HepG2 (cell line): ENCODE measurements around the gene SYDE1. TPM values are rescaled to one million over a fixed set of nuclear protein-coding genes. Genes with fewer than 3 reads are reported as not detected.

Experiments used
- CEBPB ChIP-seq: IDR thresholded peaks from 2 replicates; pipeline ENCODE4 v1.6.1; 2011; ENCODE audit warnings: low read depth, low read length, improper control_type of control experiment, borderline replicate concordance
- ETV5 ChIP-seq: IDR thresholded peaks from 2 replicates; pipeline ENCODE4 v1.6.1; 2018; ENCODE audit warnings: missing biosample characterization, missing genetic modification reagents, inconsistent platforms, borderline replicate concordance
- HNRNPLL ChIP-seq: fragments of 200-400 bp; formaldehyde crosslinking; IDR thresholded peaks from 2 replicates; pipeline ENCODE4 v1.6.1; 2017; ENCODE audit warnings: mild to moderate bottlenecking, low read depth, low read length; ENCODE audit not compliant: poor library complexity, severe bottlenecking
- IRX3 ChIP-seq: sonication (generic); formaldehyde crosslinking; IDR thresholded peaks from 2 replicates; pipeline ENCODE4 v1.8.1; 2023; ENCODE audit warnings: mild to moderate bottlenecking, low read depth, missing genetic modification reagents, borderline replicate concordance
- KLF13 ChIP-seq: sonication (generic); formaldehyde crosslinking; IDR thresholded peaks from 2 replicates; pipeline ENCODE4 v1.4.0; 2020; ENCODE audit warnings: mild to moderate bottlenecking, missing genetic modification reagents
- KMT2A ChIP-seq: sonication (generic); formaldehyde crosslinking; IDR thresholded peaks from 2 replicates; pipeline ENCODE4 v1.4.0; 2020; ENCODE audit warnings: missing genetic modification reagents
- MTA3 ChIP-seq: sonication (generic); formaldehyde crosslinking; IDR thresholded peaks from 2 replicates; pipeline ENCODE4 v1.4.0; 2020; ENCODE audit warnings: missing genetic modification reagents
- NKX3-1 ChIP-seq: sonication (generic); formaldehyde crosslinking; IDR thresholded peaks from 2 replicates; pipeline ENCODE4 v1.5.0; 2020; ENCODE audit warnings: missing genetic modification reagents
- RXRB ChIP-seq: IDR thresholded peaks from 2 replicates; pipeline ENCODE4 v1.6.1; 2016; ENCODE audit warnings: borderline replicate concordance, missing genetic modification reagents, missing compliant biosample characterization
- ZNF138 ChIP-seq: sonication (generic); formaldehyde crosslinking; IDR thresholded peaks from 2 replicates; pipeline ENCODE4 v1.5.0; 2020; ENCODE audit warnings: mild to moderate bottlenecking, low read depth, missing genetic modification reagents
- ZNF143 ChIP-seq: sonication (generic); formaldehyde crosslinking; IDR thresholded peaks from 2 replicates; pipeline ENCODE4 v1.4.0; 2020; ENCODE audit warnings: missing genetic modification reagents
- ZNF17 ChIP-seq: sonication (generic); formaldehyde crosslinking; IDR thresholded peaks from 2 replicates; pipeline ENCODE4 v1.5.0; 2020; ENCODE audit warnings: mild to moderate bottlenecking, missing genetic modification reagents
- ZNF230 ChIP-seq: sonication (generic); formaldehyde crosslinking; IDR thresholded peaks from 2 replicates; pipeline ENCODE4 v1.4.0; 2020; ENCODE audit warnings: mild to moderate bottlenecking, missing genetic modification reagents
- ZNF337 ChIP-seq: sonication (generic); formaldehyde crosslinking; IDR thresholded peaks from 2 replicates; pipeline ENCODE4 v1.5.1; 2020; ENCODE audit warnings: missing genetic modification reagents, low read depth, mild to moderate bottlenecking, borderline replicate concordance
- ZNF44 ChIP-seq: sonication (generic); formaldehyde crosslinking; IDR thresholded peaks from 2 replicates; pipeline ENCODE4 v1.5.1; 2020; ENCODE audit warnings: mild to moderate bottlenecking, missing genetic modification reagents
- polyA plus RNA-seq, 8 experiments: library from polyadenylated mRNA; depleted of rRNA in 3 of 8; stranded (reverse) in 7 of 8; unstranded in 1 of 8; fragments of >200 nt; fragmentation: Illumina TruSeq in 4 of 8; extraction: Trizol in 4 of 8; gene quantifications; 2 replicates each; pipeline versions ENCODE4 v1.2.1 to v1.2.3, GENCODE V29; 2011 to 2016; ENCODE audit warnings: low read depth in 4 of 8, missing spikeins in 1 of 8, mixed read lengths in 1 of 8; ENCODE audit not compliant: insufficient read depth in 1 of 8
- total RNA-seq, 5 experiments: library from RNA; depleted of rRNA; stranded (reverse); fragments of >200 nt; fragmentation: Illumina TruSeq; extraction: Trizol; gene quantifications; 2 replicates each; pipeline ENCODE4 v1.2.3, GENCODE V29; 2016; ENCODE audit warnings: low read depth in 1 of 5
- TF ChIP-seq, protein P1 (sequence below): sonication (generic); formaldehyde crosslinking; IDR thresholded peaks from 2 replicates; pipeline ENCODE4 v1.5.0; 2020; ENCODE audit warnings: missing genetic modification reagents
- TF ChIP-seq, protein P2 (sequence below): IDR thresholded peaks from 2 replicates; pipeline ENCODE4 v1.6.1; 2016; ENCODE audit warnings: missing genetic modification reagents, missing compliant biosample characterization
- TF ChIP-seq, protein P3 (sequence below): sonication (generic); formaldehyde crosslinking; IDR thresholded peaks from 2 replicates; pipeline ENCODE4 v1.4.0; 2020; ENCODE audit warnings: missing genetic modification reagents, mild to moderate bottlenecking, borderline replicate concordance
- TF ChIP-seq, protein P4 (sequence below): sonication (generic); formaldehyde crosslinking; IDR thresholded peaks from 2 replicates; pipeline ENCODE4 v1.9.0; 2022; ENCODE audit warnings: missing genetic modification reagents, mild to moderate bottlenecking, borderline replicate concordance
- TF ChIP-seq, protein P5 (sequence below), 2 experiments: fragments of 450-650 bp in 1 of 2; sonication (generic) in 1 of 2; formaldehyde crosslinking; IDR thresholded peaks; 2 replicates each; pipeline versions ENCODE4 v1.5.0 to v1.8.0; 2020 to 2022; ENCODE audit warnings: mild to moderate bottlenecking in 1 of 2, missing genetic modification reagents in 1 of 2
- TF ChIP-seq, protein P6 (sequence below): sonication (generic); formaldehyde crosslinking; IDR thresholded peaks from 2 replicates; pipeline ENCODE4 v1.5.0; 2020; ENCODE audit warnings: missing genetic modification reagents

Gene SYDE1
- total and polyA plus RNA-seq, 2 of the 13 experiments (the other 11 are each of a cell fraction or from before 2014, with no cell fraction given), result 4.3 to 13.6 TPM

DNA sequence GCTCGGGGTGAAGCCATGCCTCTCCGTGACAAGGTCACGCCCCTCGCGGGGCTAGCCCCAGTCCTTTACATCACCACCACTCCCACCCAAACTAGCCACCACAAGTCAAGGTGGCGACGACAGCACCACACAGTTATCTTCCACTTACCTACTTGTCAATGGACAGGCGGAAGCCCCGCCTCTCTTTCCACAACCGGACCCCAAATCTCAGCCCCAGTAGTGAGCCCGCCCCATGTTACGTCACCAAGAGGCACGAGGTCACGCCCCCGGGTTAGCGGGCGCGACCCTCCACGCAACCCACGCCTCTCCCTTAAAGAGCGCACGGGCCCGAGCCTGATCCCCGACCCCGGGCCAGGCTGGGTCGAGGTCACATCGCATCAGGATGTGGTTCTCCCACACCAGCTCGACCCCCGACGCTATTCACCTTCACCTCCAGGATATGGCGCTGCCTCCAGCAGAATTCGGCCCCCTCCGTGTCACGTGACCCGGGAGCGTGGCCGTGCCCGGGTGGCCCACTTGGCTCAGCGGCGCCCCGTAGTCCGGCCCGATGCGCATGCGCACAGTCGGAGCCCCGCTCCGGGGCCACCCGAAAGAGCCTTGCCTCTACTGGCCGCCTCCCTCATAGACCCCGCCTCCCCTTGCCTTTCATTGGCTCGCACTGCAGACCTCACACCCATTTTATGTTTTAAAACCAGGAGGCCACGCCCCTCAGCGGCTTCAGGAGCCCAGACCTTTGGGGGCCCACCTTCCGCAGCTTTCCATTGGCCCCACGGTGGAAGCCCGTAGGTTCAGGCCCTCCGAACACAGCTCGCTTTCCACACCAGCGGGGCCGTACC lies 18.2 kb downstream of the SYDE1 start (continued):
- TF ChIP-seq, protein P1, sequence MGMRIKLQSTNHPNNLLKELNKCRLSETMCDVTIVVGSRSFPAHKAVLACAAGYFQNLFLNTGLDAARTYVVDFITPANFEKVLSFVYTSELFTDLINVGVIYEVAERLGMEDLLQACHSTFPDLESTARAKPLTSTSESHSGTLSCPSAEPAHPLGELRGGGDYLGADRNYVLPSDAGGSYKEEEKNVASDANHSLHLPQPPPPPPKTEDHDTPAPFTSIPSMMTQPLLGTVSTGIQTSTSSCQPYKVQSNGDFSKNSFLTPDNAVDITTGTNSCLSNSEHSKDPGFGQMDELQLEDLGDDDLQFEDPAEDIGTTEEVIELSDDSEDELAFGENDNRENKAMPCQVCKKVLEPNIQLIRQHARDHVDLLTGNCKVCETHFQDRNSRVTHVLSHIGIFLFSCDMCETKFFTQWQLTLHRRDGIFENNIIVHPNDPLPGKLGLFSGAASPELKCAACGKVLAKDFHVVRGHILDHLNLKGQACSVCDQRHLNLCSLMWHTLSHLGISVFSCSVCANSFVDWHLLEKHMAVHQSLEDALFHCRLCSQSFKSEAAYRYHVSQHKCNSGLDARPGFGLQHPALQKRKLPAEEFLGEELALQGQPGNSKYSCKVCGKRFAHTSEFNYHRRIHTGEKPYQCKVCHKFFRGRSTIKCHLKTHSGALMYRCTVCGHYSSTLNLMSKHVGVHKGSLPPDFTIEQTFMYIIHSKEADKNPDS (CRISPR knock-in tag), result no peak
- TF ChIP-seq RXRB (CRISPR knock-in tag) (peak; percentile 45; the same call in 1 of the 2 replicates), ZNF337 (CRISPR knock-in tag) (peak; percentile 46; the same call in 1 of the 2 replicates), KLF13 (CRISPR knock-in tag) (no peak), ETV5 (CRISPR knock-in tag) (no peak; the same call in none of the 2 replicates), IRX3 (CRISPR knock-in tag) (no peak; the same call in 1 of the 2 replicates), CEBPB (peak; percentile 65; the same call in 1 of the 2 replicates), ZNF17 (CRISPR knock-in tag) (no peak), ZNF230 (CRISPR knock-in tag) (no peak), HNRNPLL (peak; percentile 67), ZNF44 (CRISPR knock-in tag) (peak; percentile 80), ZNF138 (no peak), MTA3 (no peak), NKX3-1 (0 out of 2 replicates have a peak, but pooled peaks have one; percentile 37), KMT2A (CRISPR knock-in tag) (no peak), ZNF143 (CRISPR knock-in tag) (0 out of 2 replicates have a peak, but pooled peaks have one; percentile 28)
- TF ChIP-seq, protein P2, sequence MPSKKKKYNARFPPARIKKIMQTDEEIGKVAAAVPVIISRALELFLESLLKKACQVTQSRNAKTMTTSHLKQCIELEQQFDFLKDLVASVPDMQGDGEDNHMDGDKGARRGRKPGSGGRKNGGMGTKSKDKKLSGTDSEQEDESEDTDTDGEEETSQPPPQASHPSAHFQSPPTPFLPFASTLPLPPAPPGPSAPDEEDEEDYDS (CRISPR knock-in tag), result peak; percentile 12; the same call in 1 of the 2 replicates
- TF ChIP-seq, protein P3, sequence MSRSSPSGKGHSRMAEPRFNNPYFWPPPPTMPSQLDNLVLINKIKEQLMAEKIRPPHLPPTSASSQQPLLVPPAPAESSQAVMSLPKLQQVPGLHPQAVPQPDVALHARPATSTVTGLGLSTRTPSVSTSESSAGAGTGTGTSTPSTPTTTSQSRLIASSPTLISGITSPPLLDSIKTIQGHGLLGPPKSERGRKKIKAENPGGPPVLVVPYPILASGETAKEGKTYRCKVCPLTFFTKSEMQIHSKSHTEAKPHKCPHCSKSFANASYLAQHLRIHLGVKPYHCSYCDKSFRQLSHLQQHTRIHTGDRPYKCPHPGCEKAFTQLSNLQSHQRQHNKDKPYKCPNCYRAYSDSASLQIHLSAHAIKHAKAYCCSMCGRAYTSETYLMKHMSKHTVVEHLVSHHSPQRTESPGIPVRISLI (CRISPR knock-in tag), result no peak; the same call in 1 of the 2 replicates
- TF ChIP-seq, protein P4, sequence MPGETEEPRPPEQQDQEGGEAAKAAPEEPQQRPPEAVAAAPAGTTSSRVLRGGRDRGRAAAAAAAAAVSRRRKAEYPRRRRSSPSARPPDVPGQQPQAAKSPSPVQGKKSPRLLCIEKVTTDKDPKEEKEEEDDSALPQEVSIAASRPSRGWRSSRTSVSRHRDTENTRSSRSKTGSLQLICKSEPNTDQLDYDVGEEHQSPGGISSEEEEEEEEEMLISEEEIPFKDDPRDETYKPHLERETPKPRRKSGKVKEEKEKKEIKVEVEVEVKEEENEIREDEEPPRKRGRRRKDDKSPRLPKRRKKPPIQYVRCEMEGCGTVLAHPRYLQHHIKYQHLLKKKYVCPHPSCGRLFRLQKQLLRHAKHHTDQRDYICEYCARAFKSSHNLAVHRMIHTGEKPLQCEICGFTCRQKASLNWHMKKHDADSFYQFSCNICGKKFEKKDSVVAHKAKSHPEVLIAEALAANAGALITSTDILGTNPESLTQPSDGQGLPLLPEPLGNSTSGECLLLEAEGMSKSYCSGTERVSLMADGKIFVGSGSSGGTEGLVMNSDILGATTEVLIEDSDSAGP, result peak; percentile 98
- TF ChIP-seq, protein P5, sequence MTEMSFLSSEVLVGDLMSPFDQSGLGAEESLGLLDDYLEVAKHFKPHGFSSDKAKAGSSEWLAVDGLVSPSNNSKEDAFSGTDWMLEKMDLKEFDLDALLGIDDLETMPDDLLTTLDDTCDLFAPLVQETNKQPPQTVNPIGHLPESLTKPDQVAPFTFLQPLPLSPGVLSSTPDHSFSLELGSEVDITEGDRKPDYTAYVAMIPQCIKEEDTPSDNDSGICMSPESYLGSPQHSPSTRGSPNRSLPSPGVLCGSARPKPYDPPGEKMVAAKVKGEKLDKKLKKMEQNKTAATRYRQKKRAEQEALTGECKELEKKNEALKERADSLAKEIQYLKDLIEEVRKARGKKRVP (CRISPR knock-in tag; IDR thresholded peaks at IDR 0.05), result peak in 1 of 2 experiments; percentile 69; a peak in 2 of 4 replicates
- TF ChIP-seq, protein P6, sequence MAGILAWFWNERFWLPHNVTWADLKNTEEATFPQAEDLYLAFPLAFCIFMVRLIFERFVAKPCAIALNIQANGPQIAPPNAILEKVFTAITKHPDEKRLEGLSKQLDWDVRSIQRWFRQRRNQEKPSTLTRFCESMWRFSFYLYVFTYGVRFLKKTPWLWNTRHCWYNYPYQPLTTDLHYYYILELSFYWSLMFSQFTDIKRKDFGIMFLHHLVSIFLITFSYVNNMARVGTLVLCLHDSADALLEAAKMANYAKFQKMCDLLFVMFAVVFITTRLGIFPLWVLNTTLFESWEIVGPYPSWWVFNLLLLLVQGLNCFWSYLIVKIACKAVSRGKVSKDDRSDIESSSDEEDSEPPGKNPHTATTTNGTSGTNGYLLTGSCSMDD (CRISPR knock-in tag), result no peak
